BE2C (cell line): Measurements from ENCODE around the gene CLDN20.

Experiments used
- DNase-seq: peaks from one replicate; pipeline ENCODE4 v3.0.0-alpha.2; 2020
- H3K27me3 ChIP-seq: fragments of 250-450 bp; sonication (Bioruptor Pico); 2 replicates; pipeline ENCODE4 v1.5.1; 2020; ENCODE audit warnings: mild to moderate bottlenecking
- H3K36me3 ChIP-seq: fragments of 250-450 bp; sonication (Bioruptor Pico); 2 replicates; pipeline ENCODE4 v1.5.1; 2020; ENCODE audit warnings: mild to moderate bottlenecking
- H3K4me1 ChIP-seq: fragments of 250-450 bp; sonication (Bioruptor Pico); 2 replicates; pipeline ENCODE4 v1.5.1; 2020
- H3K4me3 ChIP-seq: 2 replicates; pipeline ENCODE4 v1.5.1; 2011; ENCODE audit warnings: low read depth, low read length
- H3K9me3 ChIP-seq: fragments of 250-450 bp; sonication (Bioruptor Pico); 2 replicates; pipeline ENCODE4 v1.5.1; 2020
- CTCF ChIP-seq: IDR thresholded peaks from 2 replicates; pipeline ENCODE4 v1.5.1; 2012; ENCODE audit warnings: mild to moderate bottlenecking, low read depth, low read length

The CLDN20 gene

GRCh38 chr6:155324172-155324571 is 60.4 kb downstream of the CLDN20 start:
- TF ChIP-seq CTCF, result no peak
- Histone ChIP-seq H3K27me3 (no peaks in the 10 kb centered on the region; the same call in 1 of the 2 replicates), H3K36me3 (no peaks in the 10 kb centered on the region), H3K9me3 (no peaks in the 10 kb centered on the region), H3K4me3 (no peak overlapping the region), H3K4me1 (peaks cover 8% of the 10 kb centered on the region)
- no peak for DNase-seq

DNA sequence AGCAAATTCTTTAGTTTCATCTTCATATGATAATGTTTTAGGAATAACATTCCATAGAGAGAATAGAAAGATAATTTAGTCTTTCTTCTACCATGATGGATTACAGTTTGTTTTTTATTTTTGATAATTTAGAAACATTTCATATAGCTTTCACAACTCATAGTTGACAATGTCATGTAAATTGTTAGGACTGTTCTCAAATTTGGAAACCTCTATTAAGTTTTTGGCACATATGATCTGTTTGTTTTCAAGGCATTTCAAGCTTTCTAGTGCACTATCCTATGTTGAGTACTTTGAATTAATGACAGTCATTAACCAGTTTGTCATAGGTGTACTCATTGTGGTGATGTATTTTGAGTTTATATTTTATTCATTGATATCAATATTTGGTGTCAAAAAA is 61.2 kb downstream of the CLDN20 start:
- Histone ChIP-seq H3K4me3 (no peak overlapping the region), H3K27me3 (no peaks in the 10 kb centered on the region; the same call in 1 of the 2 replicates), H3K4me1 (peaks cover 8% of the 10 kb centered on the region), H3K9me3 (no peaks in the 10 kb centered on the region), H3K36me3 (no peaks in the 10 kb centered on the region)
- DNase-seq, result no peak
- TF ChIP-seq CTCF, result no peak

DNA sequence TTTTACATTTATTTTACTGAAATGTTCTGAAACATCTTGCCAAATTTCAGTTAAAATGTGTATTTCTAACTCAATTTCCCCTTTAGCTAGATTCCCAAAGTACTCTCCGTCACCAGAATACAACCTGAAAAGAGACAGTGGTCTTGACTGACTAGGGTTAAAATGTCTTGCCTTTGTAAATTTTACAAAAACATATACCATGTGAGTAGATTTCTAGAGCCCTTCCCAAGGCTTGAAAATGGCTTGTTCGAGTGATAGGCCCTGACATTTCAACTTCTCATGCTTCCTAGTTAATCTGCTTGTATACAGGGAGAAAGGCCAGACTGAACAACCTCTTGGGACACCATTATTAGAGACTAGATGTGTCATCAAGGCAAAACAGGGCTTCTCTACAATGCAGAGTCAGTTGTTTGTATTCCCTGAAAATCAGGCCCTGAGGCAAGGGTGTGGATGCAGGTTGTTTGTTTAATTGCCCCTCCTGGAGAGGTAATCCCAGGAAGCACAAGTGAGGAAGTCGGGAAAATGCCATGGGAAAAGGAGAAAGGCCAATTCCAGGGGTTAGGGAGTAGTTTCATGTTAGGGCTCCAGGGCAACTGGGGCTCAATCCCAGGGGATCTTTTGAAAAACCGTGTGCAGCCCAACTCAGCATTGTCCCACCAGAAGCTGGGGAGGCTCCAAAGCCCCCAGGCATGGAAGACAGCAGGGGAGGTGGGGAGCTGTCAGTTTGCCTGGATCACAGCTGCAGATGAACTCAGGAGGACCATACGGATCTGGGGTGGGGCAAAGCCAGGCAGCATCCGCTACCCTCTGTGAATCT is 62.1 kb downstream of the CLDN20 start:
- Histone ChIP-seq H3K4me1 (peaks cover 8% of the 10 kb centered on the region), H3K9me3 (no peaks in the 10 kb centered on the region), H3K4me3 (no peak overlapping the region), H3K36me3 (no peaks in the 10 kb centered on the region), H3K27me3 (no peaks in the 10 kb centered on the region; the same call in 1 of the 2 replicates)
- no peak for TF ChIP-seq CTCF
- no peak for DNase-seq
